ENCODE results near the gene TSFM.

TSFM gene

GRCh38 chr12:57775563-57776246, 6.9 kb upstream of the TSFM start:
- no peak for DNase-seq (ENCODE audit: low read depth)
- H3K4me3 ChIP-seq (ENCODE audit: low read depth, low read length): no peak overlapping the region
- TF ChIP-seq CTCF (IDR thresholded peaks at IDR 0.05; ENCODE audit: control insufficient read depth, extremely low read depth, insufficient read depth): no peak

GRCh38 chr12:57776247-57776587, 6.4 kb upstream of the TSFM start:
- no peak overlapping the region for H3K4me3 ChIP-seq (ENCODE audit: low read depth, low read length)
- no peak for TF ChIP-seq CTCF (IDR thresholded peaks at IDR 0.05; ENCODE audit: control insufficient read depth, extremely low read depth, insufficient read depth)
- no peak for DNase-seq (ENCODE audit: low read depth)

GRCh38 chr12:57777367-57777766, 5.2 kb upstream of the TSFM start:
- H3K4me3 ChIP-seq (ENCODE audit: low read depth, low read length): no peak overlapping the region
- DNase-seq (ENCODE audit: low read depth): no peak
- TF ChIP-seq CTCF (IDR thresholded peaks at IDR 0.05; ENCODE audit: control insufficient read depth, extremely low read depth, insufficient read depth): no peak

- no peak overlapping the region for H3K4me3 ChIP-seq (ENCODE audit: low read depth, low read length)
- no peak for TF ChIP-seq CTCF (IDR thresholded peaks at IDR 0.05; ENCODE audit: control insufficient read depth, extremely low read depth, insufficient read depth)
- DNase-seq (ENCODE audit: low read depth): no peak
Measured at GRCh38 chr12:57777911-57778310, 4.7 kb upstream of the TSFM start.

GRCh38 chr12:57779736-57780135, 2.9 kb upstream of the TSFM start:
- DNase-seq (ENCODE audit: low read depth): no peak
- no peak overlapping the region for H3K4me3 ChIP-seq (ENCODE audit: low read depth, low read length)
- TF ChIP-seq CTCF (IDR thresholded peaks at IDR 0.05; ENCODE audit: control insufficient read depth, extremely low read depth, insufficient read depth): no peak

GRCh38 chr12:57780284-57780897, 2.2 kb upstream of the TSFM start:
- H3K4me3 ChIP-seq (ENCODE audit: low read depth, low read length): no peak overlapping the region
- no peak for TF ChIP-seq CTCF (IDR thresholded peaks at IDR 0.05; ENCODE audit: control insufficient read depth, extremely low read depth, insufficient read depth)
- no peak for DNase-seq (ENCODE audit: low read depth)

- no peak for TF ChIP-seq CTCF (IDR thresholded peaks at IDR 0.05; ENCODE audit: control insufficient read depth, extremely low read depth, insufficient read depth)
- no peak for DNase-seq (ENCODE audit: low read depth)
- H3K4me3 ChIP-seq (ENCODE audit: low read depth, low read length): no peak overlapping the region
Measured at GRCh38 chr12:57781244-57781643, 1.3 kb upstream of the TSFM start.

Data from LNCaP clone FGC (cell line).